LNCAP (cell line): ENCODE measurements around the gene DCC.

Experiments
- TF ChIP-seq, protein P1 (sequence below): fragments of 450-650 bp; IDR thresholded peaks from 2 replicates; pipeline ENCODE4 v1.5.1; 2017; ENCODE audit warnings: mild to moderate bottlenecking

DCC gene

DNA sequence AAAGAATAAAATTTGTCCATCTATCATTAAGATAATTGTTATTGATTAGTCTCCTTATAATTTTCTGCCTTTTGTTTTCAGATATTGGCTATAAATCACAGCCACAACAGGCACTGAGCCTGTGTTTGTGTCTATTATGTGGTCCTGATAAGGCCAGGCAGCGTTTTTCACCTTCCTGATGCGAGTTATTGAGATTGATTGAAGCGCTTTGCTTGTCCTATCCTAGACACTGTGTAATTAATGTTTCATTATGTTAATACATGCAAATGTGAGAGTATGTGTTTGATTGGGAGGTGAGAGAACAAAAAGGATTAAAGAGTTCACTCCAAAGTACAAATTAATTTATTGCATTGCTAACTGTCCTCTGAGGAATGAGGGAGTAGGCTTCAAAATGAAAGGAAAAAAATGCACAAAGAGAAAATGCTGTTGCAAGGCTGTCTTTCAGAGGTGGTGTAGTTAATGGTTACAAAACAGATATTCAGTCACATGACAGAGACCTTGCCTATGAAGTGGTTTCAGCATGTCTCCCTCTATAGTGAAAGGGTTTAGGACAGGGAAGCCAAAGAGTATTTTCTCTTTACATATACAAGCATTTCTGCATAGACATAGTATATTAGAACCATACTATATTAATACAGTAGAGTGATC, 391.1 kb downstream of the DCC start:
- TF ChIP-seq, protein P1, sequence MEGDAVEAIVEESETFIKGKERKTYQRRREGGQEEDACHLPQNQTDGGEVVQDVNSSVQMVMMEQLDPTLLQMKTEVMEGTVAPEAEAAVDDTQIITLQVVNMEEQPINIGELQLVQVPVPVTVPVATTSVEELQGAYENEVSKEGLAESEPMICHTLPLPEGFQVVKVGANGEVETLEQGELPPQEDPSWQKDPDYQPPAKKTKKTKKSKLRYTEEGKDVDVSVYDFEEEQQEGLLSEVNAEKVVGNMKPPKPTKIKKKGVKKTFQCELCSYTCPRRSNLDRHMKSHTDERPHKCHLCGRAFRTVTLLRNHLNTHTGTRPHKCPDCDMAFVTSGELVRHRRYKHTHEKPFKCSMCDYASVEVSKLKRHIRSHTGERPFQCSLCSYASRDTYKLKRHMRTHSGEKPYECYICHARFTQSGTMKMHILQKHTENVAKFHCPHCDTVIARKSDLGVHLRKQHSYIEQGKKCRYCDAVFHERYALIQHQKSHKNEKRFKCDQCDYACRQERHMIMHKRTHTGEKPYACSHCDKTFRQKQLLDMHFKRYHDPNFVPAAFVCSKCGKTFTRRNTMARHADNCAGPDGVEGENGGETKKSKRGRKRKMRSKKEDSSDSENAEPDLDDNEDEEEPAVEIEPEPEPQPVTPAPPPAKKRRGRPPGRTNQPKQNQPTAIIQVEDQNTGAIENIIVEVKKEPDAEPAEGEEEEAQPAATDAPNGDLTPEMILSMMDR: no peak

DNA sequence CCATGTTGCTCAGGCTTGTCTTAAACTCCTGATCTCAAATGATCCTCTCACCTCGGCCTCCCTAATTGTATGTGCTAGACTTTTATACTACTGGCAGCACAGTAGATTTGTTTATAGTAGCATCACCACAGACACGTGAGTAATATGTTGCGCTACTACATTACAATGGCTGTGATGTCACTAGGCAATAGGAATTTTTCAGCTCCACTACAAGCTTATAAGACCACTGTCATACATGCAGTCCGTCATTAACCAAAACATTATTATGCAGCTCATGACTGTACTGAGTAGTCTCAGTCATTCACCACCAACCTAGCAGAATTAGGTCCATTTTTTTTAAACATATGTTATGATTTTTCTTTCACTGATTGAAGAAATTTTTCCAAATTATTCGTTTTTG, 398.9 kb downstream of the DCC start:
- TF ChIP-seq, protein P1: no peak

- TF ChIP-seq, protein P1: no peak
These were observed 407.0 kb downstream of the DCC start for GRCh38 chr18:52746986-52747385.

- TF ChIP-seq, protein P1: no peak
These were observed 407.9 kb downstream of the DCC start for GRCh38 chr18:52747869-52748268.

DNA sequence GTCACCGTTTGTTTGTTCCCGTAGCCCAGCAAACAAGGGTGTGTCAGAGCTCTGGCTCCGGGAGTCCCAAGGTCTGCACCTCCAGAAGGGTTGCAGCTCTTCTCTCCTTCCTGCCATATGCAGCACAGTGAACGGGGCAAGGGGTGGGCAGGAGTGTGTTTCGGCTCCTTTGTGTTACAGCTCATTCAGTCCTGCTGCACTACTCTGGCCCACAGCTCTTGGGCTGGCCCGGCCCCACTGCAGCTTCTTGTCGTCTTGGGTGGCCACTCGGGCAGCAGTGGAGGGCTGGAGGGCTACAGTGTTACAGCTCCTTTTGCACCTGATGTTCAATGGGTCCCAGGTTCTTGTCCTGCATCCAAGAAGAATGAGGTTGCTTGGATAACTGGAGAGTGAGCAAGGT, 408.3 kb downstream of the DCC start:
- TF ChIP-seq, protein P1: no peak

- TF ChIP-seq, protein P1: no peak
These were observed 409.5 kb downstream of the DCC start for GRCh38 chr18:52749542-52749941.

- TF ChIP-seq, protein P1: no peak
These were observed 411.0 kb downstream of the DCC start for GRCh38 chr18:52750995-52751394.

DNA sequence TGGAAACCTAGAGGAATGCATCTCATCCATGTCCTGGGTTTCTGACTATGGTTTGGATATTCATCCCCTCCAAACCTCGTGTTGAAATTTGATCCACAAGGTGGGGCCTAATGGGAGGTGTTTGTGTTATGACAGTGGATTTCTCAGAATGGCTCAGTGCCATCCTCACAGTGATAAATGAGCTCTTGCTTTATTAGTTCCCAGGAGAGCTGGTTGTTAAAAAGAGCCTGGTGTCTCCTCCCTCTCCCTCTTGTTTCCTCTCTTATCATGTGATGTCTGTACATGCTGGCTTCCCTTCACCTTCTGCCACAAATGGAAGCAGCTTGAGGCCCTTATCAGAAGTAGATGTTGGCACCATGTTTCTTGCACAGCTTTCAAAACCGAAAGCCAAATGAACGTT, 424.3 kb downstream of the DCC start:
- TF ChIP-seq, protein P1: no peak
